OCI-LY1 (cell line): Measurements from ENCODE around the gene RILPL2.

Experiments used
- EZH2 ChIP-seq: fragments of 200-600 bp; sonication (generic), shearing (Covaris generic); IDR thresholded peaks from 2 replicates; pipeline ENCODE4 v1.8.0; 2017; ENCODE audit warnings: borderline replicate concordance, mixed run types, mild to moderate bottlenecking, antibody characterized with exemption, low read length, moderate library complexity, mixed read lengths
- TF ChIP-seq, protein P1 (sequence below): fragments of 200-600 bp; sonication (generic), shearing (Covaris generic); IDR thresholded peaks from 2 replicates; pipeline ENCODE4 v1.5.1; 2017; ENCODE audit warnings: mild to moderate bottlenecking, antibody characterized with exemption, low read length, moderate library complexity, mixed read lengths

- TF ChIP-seq EZH2, result no peak
- TF ChIP-seq, protein P1, sequence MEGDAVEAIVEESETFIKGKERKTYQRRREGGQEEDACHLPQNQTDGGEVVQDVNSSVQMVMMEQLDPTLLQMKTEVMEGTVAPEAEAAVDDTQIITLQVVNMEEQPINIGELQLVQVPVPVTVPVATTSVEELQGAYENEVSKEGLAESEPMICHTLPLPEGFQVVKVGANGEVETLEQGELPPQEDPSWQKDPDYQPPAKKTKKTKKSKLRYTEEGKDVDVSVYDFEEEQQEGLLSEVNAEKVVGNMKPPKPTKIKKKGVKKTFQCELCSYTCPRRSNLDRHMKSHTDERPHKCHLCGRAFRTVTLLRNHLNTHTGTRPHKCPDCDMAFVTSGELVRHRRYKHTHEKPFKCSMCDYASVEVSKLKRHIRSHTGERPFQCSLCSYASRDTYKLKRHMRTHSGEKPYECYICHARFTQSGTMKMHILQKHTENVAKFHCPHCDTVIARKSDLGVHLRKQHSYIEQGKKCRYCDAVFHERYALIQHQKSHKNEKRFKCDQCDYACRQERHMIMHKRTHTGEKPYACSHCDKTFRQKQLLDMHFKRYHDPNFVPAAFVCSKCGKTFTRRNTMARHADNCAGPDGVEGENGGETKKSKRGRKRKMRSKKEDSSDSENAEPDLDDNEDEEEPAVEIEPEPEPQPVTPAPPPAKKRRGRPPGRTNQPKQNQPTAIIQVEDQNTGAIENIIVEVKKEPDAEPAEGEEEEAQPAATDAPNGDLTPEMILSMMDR, result no peak
Observed at GRCh38 chr12:123485756-123486155, 49.3 kb upstream of the RILPL2 start.
